GM18519 (cell line): ENCODE data around the gene RAB3GAP2.
A peak's percentile ranks its signal among the peaks of the same experiment; 100 is the strongest.
"Not testable (repeated sequence)": the region's sequence is repeated elsewhere in the genome, so short reads cannot be mapped to it uniquely, and the experiment has no call there.

Source experiments
- ATAC-seq: cut with Tn5 transposase; IDR thresholded peaks from one replicate; pipeline ENCODE4 v1.9.1; 2021; ENCODE audit warnings: mild to moderate bottlenecking, moderate library complexity; ENCODE audit not compliant: unreplicated experiment, low FRiP score

The RAB3GAP2 gene

DNA sequence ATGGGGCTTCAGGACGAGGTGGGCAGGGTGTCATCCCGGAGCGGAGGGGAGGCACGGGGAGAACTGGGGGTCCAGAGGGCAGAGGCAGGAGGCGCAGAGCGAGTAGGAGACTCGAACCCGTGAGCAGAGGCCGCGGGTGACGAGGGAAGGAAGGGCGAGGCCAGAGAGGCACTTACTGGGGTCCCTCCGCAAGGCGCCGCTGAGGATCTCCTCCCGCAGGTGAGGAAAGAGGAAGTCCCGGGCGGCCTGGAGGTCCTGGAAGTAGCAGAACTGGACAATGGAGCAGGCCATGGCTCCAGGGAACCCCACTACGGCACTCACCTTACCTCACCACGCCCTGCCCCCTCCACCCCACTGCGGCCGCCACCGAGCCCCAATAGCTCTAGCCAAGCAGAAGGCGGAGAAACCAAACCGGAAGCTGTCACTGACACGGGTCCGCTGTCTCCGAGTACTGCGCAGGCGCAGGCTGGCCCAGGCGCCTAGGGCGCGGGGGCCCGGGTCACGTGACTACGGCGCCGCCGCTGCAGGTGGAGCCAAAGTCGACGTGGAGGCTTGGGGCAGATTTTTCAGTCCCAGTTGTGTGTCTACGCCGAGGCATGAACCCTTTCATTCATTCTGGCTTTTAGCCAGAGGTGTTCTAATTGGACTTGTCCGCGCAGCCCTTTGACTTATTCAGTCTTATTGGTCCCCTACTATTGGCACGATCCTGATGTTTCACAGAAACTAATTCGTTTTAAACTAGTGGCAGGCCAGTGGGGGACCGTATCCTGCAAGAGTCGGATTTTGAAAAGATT lies at the start of gene RAB3GAP2:
TSS of gene RAB3GAP2 (minus strand) at position 407 of the 794 bp plus-strand sequence. CDS start at position 291, 116 bp downstream.
- peak; percentile 95 for ATAC-seq

GRCh38 chr1:220321758-220322157 lies 49.5 kb upstream of the RAB3GAP2 start:
- ATAC-seq: no peak

- ATAC-seq: no peak
Measured at GRCh38 chr1:220320709-220321108, 48.5 kb upstream of the RAB3GAP2 start.

DNA sequence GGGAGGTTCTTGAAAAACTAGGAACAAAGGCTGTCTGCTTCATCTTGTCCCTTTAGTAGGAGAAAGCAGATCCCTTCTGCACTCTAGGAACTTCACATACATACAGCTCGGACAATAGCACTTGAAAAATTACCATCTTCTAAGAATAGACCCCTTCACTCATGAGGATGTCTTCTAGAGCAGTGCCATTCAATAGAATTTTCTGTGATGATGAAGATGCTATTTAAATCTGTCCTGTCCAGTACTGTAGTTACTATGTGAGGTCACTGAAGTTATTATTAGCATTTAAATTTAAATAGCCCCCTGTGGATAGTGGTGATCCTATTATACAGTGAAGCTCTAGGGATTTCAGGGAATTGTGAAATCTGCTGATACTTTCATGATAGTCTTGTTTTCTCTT lies 46.4 kb upstream of the RAB3GAP2 start:
- no peak for ATAC-seq

DNA sequence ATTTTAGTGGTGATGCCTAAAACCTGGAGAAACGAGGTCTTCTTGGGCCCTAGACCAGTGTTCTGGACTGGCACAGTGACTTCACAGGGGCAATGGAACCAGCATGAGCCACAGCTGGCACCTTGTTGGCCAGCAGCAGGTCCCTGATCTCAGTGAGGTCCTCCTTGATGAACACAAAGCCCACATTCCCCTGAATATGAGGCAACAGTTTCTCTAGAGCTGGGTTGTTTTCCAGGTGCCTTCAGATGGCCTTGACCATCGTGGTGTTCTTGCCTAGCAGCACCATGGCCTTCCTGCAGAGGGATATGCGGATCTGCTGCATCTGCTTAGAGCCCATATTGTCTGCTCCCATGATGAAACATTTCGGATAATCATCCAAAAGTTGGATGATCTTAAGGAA lies 44.9 kb upstream of the RAB3GAP2 start:
- ATAC-seq: no peak

GRCh38 chr1:220316305-220316704 lies 44.1 kb upstream of the RAB3GAP2 start:
- no peak for ATAC-seq

DNA sequence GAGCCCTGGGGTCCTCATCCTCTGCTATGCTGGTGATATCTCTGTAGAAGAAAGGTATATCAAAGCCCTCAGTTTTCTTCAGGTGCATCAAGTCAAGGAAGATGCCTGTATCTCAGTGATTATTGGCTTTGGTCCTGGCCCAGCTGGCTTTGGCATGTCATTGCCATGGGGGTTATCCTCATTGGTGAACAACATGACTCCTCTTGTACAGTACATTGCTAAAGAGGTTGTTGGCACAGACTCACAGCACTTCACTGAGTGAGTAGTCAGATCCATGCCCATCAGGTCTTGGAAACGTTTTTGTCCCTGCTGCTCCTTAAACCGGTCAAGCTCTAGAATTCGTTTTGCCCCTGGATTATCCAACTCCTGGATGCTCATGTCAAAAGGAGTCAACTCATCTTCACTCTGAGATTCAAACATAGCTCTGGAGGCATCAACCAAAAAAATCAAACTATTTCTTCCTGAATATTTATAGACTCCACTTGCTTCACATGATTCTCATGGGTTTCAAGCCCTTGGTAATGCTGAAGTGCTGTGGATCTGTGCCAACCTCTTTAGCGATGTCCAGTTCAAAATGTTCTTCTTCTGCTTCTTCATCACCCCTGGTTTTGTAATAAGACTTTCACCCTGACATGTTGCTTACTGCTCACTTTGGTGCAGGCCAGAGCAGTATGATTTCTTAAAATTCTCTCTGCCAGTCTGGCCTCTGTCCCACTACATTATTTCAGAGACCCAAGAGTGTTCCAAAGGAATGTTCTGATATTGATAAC lies 43.0 kb upstream of the RAB3GAP2 start:
- ATAC-seq: no peak

DNA sequence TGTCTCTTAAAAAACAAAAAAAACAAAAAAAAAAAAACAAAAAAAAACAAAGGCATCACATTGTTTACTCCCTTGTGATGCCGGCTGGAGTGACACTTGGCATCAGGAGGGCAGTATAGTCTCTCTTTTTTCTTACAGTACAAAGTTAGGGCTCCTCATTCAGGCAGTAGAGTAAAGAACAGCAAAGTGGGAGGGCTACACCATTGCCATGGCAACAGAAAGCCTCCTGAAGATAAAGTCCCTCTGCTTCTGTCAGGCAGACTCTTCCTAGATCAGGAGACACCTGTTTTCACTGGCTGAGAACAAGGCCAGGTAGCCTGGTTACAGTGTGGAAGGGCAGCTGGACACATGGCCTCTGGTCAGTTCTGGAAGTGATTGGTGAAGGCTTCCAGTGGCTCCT lies 41.3 kb upstream of the RAB3GAP2 start:
- no peak for ATAC-seq

GRCh38 chr1:220310147-220310546 lies 37.9 kb upstream of the RAB3GAP2 start:
- not testable (repeated sequence) for ATAC-seq

GRCh38 chr1:220307607-220308006 lies 35.4 kb upstream of the RAB3GAP2 start:
- ATAC-seq: no peak

DNA sequence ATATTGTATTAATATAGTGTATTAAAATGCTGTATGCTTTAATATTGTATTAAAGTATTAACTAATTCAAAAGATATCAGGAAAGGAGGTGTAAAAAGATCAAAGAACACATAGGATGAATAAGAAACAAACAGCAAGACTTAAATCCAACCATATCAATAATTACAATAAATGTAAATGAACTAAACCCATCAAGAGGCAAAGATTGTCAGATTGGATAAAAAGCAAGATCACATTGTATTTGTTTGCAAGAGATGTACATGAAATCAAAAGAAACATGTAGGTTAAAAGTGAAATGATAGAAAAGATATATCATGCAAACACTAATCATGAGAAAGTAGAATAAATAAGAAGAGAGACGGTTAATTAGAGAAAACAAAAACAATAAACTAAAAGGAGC lies 34.1 kb upstream of the RAB3GAP2 start:
- ATAC-seq: no peak

GRCh38 chr1:220303871-220304270 lies 31.6 kb upstream of the RAB3GAP2 start:
- ATAC-seq: no peak

- ATAC-seq: no peak
Measured at GRCh38 chr1:220301630-220302029, 29.4 kb upstream of the RAB3GAP2 start.

DNA sequence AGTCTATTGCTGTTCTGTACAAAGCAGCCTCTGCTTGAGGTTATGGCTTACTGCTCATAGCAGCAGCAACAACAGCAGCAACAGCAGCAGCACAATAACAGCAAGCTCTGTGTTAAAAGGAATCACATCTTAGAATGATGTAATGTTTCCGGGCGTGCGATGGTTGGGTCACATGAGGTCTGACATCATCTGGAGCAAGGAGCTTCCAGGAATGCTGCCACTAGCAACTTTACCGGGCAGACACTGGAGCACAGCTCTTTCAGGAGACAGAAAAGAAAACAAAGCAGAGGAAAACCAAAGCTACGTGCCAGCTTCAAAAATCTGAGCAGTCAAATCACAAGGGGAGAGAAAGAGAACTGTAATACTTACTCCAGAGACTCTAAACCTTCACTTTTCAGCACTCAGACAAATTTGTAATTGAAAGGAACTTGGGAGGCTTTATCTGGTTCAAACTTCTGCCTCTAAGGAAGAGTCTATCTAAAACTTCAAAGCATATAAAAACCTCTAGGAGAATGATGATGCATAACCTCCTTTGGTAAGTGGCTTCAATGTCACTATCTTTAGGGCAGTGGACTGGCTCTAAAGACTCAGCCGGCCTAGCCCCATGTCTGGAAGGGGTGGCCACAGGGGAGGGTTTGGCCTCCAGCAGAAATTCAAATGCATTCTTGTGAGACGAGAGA lies 28.3 kb upstream of the RAB3GAP2 start:
- no peak for ATAC-seq

- ATAC-seq: no peak
Measured at GRCh38 chr1:220299337-220299736, 27.1 kb upstream of the RAB3GAP2 start.

DNA sequence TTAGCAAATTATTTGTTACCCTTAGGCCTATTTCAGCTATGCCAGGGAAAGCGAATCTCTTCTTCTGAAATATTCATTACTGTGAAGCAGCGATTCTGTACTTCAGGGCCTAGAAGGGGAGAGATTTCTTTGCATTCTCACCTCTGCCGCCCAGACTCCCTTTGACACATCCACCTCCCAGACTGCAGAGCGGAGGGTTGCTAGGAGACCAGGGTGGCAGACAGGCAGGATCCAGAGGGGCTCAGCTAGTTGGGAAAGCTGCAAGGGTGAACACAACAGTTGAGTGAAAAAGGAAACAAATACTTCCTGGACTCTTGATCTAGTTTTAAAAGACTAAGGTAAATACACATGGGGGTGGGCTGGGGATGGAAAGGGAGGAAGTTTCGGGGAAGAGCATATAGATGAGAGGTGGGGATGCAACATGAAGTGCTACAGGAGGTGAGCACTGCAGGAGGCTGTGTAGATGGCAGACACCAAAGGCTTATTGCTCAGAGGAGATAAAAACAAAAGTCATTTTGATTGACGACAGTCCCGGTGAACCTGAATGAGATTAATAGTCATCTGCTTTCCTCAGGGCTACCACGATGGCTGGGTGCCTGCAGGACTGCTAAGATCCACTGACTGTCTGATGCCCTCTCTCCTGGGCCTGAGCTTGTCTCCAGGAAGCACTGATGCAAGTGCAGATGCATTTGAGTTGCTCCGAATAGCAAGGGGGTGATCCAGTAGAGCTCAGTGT lies 26.4 kb upstream of the RAB3GAP2 start:
- ATAC-seq: no peak

DNA sequence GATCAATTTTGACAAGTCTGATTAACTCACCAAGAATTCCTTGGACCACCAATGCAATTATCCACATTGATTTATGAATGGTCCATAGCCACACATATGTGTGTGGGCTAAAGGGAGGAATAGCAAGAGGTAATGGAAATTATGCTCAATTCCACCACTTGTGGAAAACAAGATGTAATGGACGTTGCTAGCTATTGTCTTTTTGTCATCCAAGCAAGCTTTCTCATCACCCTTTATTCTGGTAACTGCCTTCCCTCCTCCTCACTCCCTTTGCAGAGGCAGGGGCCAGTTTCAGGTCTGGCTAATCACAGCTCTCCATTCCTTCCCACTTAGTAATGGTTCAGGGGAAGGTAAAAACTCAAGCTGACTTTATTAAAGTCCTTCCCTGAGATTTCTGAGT lies 24.7 kb upstream of the RAB3GAP2 start:
- no peak for ATAC-seq

- no peak for ATAC-seq
Measured at GRCh38 chr1:220294846-220295301, 22.6 kb upstream of the RAB3GAP2 start.

DNA sequence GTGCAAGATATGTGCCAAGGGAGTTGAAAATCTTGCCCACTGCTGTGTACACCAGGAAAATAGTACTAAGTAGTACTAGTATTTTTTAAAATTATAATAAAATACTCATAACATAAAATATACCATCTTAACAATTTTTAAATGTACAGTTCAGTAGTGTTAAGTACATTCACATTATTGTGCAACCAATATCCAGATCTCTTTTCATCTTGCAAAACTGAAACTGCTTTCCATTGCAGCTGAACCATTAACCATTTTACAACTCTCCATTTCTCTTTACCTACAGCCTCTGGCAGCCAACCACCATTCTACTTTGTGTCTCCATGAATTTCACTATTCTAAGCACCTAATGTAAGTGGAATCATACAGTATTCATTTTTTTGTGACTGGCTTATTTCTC lies 19.3 kb upstream of the RAB3GAP2 start:
- ATAC-seq: no peak

- no peak for ATAC-seq
Measured at GRCh38 chr1:220290140-220290761, 18.0 kb upstream of the RAB3GAP2 start.
